Cerebellar nuclear complex (tissue), 1 donor: ENCODE data around the gene SHB.

Source experiments
- DNase-seq, 2 experiments: peaks; one replicate each; lab custom pipeline; 2025; lab: John Stamatoyannopoulos, UW

SHB gene

GRCh38 chr9:37989701-37990100 lies 79.3 kb downstream of the SHB start:
- no peak for DNase-seq

- no peak for DNase-seq
These were observed 80.4 kb downstream of the SHB start for GRCh38 chr9:37988602-37989001.

GRCh38 chr9:37988041-37988440 lies 81.0 kb downstream of the SHB start:
- DNase-seq, result no peak

- no peak for DNase-seq
These were observed 81.5 kb downstream of the SHB start for GRCh38 chr9:37987467-37987981.

- DNase-seq, result no peak
These were observed 82.2 kb downstream of the SHB start for GRCh38 chr9:37986771-37987258.

GRCh38 chr9:37986001-37986400 lies 83.0 kb downstream of the SHB start:
- DNase-seq, result no peak

- DNase-seq, result no peak
These were observed 84.1 kb downstream of the SHB start for GRCh38 chr9:37984672-37985611.

GRCh38 chr9:37984278-37984671 lies 84.8 kb downstream of the SHB start:
- DNase-seq, result no peak

GRCh38 chr9:37983381-37984067 lies 85.5 kb downstream of the SHB start:
- DNase-seq, result no peak

GRCh38 chr9:37979844-37980243 lies 89.2 kb downstream of the SHB start:
- DNase-seq, result no peak

GRCh38 chr9:37978983-37979382 lies 90.0 kb downstream of the SHB start:
- DNase-seq, result no peak

- no peak for DNase-seq
These were observed 90.6 kb downstream of the SHB start for GRCh38 chr9:37978481-37978864.

- no peak for DNase-seq
These were observed 91.1 kb downstream of the SHB start for GRCh38 chr9:37977851-37978480.

GRCh38 chr9:37976714-37977477 lies 92.1 kb downstream of the SHB start:
- DNase-seq, result no peak

GRCh38 chr9:37975639-37976038 lies 93.4 kb downstream of the SHB start:
- DNase-seq, result no peak

GRCh38 chr9:37974506-37975173 lies 94.4 kb downstream of the SHB start:
- DNase-seq, result no peak

GRCh38 chr9:37972351-37972848 lies 96.6 kb downstream of the SHB start:
- no peak for DNase-seq

- DNase-seq, result no peak
These were observed 97.3 kb downstream of the SHB start for GRCh38 chr9:37971691-37972090.

GRCh38 chr9:37971108-37971459 lies 97.9 kb downstream of the SHB start:
- no peak for DNase-seq

GRCh38 chr9:37970301-37971107 lies 98.5 kb downstream of the SHB start:
- DNase-seq, result no peak
